ENCODE results near the gene CPEB4.

The CPEB4 gene

GRCh38 chr5:173953528-173954090 lies 65.5 kb downstream of the CPEB4 start:
- no peak for DNase-seq

DNA sequence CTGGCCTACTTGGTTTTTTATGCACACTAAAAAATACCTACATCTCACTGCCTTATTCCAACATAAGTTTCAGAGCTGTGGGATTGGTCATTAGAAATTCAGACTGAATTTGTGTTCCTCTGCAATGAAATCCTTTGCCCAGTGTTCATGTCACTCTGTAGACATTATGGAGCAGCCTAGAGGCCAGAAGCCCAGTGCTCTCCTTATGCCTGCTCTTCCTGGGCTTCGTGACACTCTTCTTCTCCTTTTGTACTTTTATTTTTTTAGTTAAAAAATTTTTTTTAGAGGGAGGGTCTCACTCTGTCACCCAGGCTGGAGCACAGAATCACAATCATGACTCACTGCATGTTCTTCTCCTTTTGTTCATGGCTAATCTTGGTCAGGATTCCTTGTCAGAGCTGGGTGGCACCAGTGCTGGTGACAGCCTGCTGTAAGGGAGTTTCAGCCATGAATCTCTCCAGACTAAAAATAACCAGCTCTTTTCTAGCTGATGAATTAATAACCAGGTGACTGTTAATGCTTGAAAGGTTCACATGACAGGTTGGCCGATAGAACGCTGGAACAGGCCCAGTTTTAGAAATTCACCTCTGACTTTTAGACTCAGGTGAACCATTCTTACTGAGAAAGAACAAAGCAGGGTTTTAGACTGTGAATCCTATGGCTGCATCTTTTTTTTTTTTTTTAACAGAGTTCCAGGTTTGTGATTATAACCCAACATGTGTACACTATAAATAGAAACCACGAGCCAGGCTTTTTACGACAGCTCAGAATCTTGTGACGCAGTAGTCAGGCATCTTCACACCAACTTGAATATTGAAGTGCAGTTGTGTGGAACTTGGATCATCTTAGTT lies 66.7 kb downstream of the CPEB4 start:
- DNase-seq: no peak

GRCh38 chr5:173960986-173961385 lies 72.8 kb downstream of the CPEB4 start:
- no peak for DNase-seq

GRCh38 chr5:173961418-173961817 lies 73.3 kb downstream of the CPEB4 start:
- DNase-seq: no peak

GRCh38 chr5:173962436-173962972 lies 74.4 kb downstream of the CPEB4 start:
- no peak for DNase-seq

DNA sequence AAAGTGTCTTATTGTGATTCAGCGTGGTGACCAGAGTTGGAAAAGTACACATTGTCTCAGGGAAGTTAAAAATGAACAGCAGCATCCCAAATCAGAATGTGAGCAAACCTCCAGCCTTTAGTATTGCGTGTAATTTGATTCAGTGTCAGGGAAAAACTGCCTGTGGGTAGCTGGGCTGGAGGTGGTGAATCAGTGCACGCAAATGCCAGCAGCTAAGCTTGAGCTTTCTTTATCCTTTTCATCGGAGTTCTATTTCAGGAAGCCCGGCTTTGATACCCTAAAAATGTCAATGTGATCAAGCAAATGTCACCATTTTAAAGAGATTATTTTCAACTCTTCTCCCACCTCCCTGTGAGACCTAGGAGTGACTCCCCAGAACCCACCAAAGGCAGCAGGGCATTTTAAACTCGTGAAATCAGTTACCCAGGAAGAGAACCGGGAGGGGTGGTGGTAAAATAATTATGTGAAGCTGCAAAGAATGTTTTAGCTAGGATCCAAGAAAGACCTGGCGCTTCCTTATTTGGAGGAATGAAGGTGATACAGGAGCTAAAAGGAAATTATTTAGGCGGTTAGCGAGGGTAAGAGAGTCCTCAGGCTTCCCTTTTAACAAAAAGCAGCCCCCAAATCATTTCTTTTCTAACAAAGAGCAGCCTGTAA lies 75.2 kb downstream of the CPEB4 start:
- DNase-seq: peak; percentile 57

GRCh38 chr5:173963867-173964441 lies 75.8 kb downstream of the CPEB4 start:
- DNase-seq: peak; percentile 87

GRCh38 chr5:173964506-173964905 lies 76.4 kb downstream of the CPEB4 start:
- no peak for DNase-seq

DNA sequence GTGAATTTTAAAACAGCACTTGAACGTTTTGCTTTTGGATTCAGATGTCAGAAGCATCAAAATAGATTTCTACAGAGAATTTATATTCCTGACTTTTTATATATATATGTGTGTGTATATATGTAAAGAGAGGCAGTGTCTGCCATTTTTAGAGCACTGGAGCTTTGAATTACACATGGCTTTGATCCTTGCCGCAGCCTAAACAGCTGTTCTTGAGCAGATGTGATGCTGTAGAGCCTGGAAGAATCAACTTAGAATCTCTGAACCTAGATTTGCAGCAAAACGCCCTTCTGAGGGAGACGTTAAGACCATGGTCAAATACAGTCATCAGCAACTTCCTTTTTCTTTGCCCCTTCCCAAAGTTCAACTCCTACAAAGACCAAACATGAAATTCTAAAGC lies 79.1 kb downstream of the CPEB4 start:
- DNase-seq: no peak

- peak; percentile 40 for DNase-seq
Measured at GRCh38 chr5:173968154-173968797, 80.1 kb downstream of the CPEB4 start.

GRCh38 chr5:173969167-173970049 lies 81.3 kb downstream of the CPEB4 start:
- DNase-seq: no peak

DNA sequence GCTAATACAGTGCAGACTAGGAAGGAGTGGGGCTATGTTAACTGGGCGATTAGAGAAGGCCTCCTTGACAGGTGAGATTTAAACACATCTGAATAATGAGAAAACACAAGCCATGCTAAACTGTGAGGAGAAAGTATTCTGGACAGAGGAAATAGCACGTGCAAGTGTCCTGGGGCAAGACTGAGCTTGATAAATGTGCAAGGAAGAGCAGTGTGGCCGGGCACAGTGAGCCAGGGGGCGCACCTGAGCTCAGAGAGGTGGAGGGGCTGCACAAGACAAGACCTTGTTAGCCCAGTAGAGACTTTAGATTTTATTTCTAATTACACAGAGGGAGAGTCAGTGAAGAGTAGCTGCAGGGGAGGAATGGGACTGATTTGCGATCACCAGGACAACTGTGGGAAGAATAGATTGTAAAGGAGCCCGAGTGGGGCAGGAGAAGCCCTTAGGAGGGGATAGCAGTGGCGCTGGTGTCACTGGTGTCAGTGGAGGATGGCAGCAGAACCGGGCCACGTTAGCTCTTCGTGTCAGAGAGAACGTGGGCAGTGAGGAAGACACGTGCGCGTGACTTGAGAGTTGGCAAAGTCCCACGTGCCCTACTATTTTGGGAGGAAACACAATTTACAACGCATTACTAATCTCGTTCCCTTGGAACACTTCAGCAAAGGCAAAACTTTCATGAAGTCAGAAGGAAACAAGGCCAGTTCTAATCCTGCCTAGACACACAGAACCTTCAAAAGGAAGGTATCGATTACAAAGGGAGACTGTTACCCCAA lies 82.9 kb downstream of the CPEB4 start:
- no peak for DNase-seq

DNA sequence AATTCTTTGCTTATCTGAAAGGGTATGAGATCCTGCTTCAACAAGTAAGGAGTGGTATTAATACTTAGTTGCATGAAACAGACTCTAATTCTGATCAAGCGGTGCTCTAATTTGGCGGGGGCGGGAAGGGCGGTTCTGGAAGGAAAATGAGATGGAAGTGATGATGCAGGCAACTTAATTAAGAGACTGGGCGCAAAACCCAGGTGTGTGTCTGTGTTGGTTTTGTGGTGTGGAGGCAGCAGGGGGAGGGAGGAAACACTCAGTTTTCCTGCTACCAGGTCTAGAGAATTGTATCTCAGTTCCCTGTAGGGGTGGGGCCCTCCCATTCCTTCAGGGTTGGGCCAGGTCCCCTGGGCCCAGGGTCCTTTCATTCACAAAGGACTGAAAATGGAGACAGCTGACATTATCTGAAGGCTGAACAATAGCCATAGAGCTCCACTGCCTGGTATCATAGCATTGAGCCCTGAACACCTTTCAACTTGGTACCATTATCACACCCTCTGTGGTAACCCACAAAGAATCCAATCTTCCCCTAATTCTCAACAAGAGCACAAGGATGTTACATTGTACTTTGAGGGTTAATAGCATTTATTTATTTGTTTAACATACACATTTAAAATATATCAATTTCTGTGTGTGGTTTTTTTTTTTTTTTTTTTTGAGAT lies 83.7 kb downstream of the CPEB4 start:
- no peak for DNase-seq

DNA sequence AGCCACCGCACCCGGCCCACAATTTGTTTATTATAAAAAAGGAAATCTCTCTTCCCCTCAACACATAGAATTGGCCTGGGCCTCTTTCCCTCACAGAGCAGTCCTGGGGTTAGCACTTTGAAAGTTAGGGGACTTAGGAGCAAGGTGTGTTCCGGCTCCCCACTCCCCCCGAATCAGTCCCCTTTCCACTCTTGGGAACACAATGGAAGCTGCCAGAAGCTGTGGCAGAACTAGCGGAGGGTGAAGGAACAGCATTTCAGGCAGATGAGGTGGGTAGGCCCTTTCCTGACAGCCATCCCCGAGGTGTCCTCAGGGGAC lies 84.4 kb downstream of the CPEB4 start:
- no peak for DNase-seq

GRCh38 chr5:173972925-173973615 lies 84.9 kb downstream of the CPEB4 start:
- DNase-seq: peak; percentile 69

- DNase-seq: no peak
Measured at GRCh38 chr5:173973616-173973969, 85.4 kb downstream of the CPEB4 start.

DNA sequence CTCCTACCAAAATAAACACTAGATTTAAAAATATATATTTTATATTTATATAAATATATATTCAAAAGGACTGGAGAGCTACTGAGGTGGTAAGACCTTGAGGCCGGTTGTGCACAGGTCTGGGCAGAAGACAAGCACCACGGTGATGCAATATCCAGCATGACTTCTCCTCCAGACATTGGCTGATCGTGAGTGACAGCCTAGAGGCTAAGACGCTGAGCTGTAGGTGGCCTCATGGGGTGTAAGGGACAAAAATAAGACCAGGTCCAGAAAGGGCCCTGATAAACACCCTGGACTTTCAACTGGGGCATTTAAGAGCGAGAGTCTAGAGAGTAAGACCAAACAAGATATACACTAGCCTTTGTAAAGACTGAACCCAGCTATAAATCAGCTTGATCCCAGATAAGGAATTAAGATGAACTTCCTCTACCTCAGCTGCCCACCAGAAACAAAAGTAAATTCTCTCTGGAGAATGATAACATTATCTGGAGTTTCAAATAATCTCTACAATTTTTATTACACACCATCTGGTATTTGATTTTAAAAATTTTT lies 86.6 kb downstream of the CPEB4 start:
- no peak for DNase-seq

DNA sequence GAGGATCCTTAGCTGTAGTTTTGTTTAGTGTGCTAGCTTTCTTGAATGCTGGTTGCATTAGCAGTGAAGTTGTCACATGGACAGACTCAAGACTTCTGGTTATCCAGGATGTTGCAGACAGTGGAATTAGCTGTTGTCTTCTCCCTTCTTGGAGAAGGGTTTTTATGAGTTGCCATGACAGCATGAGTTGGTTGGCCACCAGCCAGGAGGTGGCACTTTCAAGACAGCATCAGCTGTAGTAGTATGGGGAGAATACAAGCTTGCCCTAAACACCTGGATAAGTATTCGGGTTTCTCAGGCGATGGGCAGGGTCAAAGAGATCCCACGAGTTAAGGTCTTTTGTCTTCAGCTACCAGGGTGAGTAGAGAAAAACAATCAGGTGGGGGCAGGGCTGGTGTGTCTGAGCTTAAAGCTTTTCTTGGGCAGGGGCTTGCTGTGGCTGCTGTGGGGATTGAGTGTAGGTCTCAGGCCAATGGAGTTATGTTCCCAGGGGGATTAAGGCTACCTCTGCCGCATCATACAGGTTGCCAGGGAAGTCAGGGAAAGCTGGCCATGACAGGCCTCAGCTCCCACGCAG lies 93.1 kb downstream of the CPEB4 start:
- no peak for DNase-seq

DNA sequence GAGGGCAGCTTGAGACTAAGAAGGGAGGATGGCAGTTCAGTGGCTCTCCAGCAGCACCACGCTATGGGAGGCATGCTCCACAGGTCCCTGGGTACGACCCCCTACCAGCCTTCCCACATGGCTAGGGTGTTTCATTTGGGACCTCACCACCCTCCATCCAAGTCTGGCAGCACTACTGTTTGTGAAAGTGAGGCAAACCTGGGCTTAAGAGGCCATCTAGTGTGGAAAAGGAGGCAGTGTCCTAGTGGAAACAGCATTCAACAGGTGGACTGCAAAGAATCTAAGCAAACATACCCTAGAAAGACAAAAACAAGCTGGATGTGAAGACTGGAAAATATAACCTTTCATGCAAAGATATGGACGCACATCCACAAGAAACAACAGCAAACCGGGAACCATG lies 96.1 kb downstream of the CPEB4 start:
- no peak for DNase-seq
